MM.1S (cell line): Measurements from ENCODE around the gene BOK.

Source experiments
- CTCF ChIP-seq: fragments of 300-600 bp; sonication (generic); IDR thresholded peaks from 2 replicates; pipeline ENCODE4 v1.5.1; 2016; ENCODE audit warnings: antibody characterized with exemption, low read length, mixed read lengths
- EZH2 ChIP-seq: fragments of 300-600 bp; sonication (generic); optimal IDR thresholded peaks from 2 replicates; pipeline ENCODE3; 2017; ENCODE audit warnings: low read depth, mild to moderate bottlenecking, antibody characterized with exemption, low read length, mixed read lengths
- EZH2phosphoT487 ChIP-seq: fragments of 300-600 bp; sonication (generic); IDR thresholded peaks from 2 replicates; pipeline ENCODE4 v1.6.1; 2018; ENCODE audit warnings: antibody characterized with exemption, low read length

DNA sequence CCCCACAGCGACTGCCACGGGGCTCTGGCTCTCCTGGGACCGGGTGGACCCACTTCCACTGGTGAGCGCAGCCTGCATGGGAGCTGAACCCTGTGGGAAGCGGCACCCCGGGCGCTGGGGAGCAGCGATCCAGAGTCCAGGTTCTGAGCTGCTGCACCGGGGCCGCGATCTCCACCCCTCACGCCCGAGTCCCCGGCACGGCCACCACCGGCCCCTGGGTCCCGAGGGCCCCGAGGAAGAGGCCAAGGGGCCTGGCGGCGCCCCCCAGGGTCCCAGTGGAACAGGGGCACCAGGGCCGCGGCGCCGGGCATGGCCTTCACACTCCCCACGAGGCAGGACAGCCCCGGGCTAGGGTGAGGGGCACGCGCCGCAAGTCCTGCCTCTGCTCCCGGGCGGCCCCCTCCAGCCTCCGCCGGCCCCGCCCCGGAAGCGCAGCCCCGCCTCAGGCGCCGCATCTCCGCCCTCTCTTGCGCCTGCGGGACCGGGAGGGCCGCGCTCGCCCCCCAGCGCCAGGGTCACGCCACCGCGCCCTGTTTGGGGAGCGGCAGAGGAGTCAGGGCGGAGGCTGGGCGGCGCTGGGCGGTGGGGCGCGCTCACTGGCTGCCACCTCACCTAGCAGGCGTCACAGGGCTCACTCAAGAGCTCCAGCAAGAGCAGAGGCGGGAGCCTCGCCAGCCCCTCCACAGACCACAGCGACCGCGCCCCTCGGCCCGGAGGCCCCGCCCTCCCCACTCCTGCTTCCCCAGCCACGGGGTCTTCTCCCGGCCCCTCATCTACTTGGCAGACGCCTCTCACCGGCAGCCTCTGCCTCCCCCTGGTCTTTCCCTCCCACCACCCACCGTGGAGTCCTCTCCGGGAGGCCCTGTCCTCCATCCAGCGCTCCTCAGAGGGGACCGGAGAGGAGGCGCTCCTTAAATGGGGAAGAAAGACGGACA lies 51.6 kb downstream of the BOK start:
- TF ChIP-seq CTCF (peak; percentile 38), EZH2 (no peak), EZH2phosphoT487 (no peak)
